ENCODE measurements around the gene TTBK2.
"Not testable (repeated sequence)": the region's sequence is repeated elsewhere in the genome, so short reads cannot be mapped to it uniquely, and the experiment has no call there.

The TTBK2 gene

DNA sequence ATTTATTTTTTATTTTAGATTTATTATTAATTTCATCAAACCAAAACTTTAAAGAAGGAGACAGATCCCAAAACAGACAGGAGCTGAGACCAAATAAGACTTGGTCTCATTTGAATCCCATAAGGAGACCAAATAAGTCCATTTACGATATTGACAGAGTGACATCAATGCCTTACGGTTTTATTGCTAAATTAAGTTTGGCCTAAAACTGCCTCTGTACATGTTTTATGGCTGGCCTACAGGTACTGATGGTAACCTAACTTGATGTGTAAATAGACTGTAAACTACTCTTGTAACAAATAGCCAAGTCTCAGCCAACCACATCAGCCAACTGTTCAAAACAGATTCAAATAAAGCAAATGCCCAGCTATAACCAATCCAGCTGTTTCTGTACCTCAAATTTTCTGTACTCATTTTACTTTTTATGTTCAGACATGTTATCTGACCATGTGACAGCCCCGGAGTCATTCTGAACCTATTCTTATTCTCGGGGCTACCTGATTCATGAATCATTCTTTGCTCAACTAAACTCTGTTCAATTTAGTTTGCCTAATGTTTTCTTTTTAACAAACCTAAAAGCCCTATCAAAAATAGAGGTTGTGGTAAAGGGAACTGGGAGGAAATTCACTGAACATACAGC, 94.2 kb downstream of the TTBK2 start:
- DNase-seq (ENCODE audit: low read depth): no peak

DNA sequence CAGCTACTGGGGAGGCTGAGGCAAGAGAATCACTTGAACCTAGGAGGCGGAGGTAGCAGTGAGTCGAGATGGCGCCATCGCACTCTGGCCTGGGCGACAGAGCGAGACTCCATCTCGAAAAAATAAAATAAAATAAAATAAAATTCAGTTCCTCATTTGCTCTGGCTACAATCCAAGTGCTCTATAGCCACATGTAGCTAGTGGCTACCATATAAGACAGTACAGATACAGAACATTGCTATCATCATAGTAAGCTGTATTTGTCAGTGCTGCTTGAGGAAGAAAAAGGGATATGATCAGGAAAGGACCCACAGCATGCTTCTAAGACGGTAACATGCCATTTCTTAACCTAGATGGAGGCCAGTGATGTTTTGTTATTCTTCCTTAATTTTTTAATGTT, 95.0 kb downstream of the TTBK2 start:
- no peak for DNase-seq (ENCODE audit: low read depth)

DNA sequence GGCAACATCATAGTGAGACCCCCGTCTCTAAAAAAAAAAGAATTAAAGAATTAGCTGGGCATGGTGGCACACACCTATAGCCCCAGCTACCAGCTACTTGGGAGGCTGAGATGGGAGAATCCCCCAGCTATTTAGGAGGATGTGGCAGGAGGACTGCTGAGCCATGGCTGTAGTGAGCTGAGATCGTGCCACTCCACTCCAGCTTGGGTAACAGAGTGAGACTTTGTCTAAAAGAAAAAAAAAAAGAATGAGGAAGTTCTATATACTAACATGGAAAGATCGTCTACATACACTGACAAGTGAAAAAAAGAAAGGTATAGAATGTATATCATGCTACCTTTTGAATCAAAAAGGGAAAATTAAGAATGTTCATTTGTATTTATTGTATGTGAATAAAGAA, 99.8 kb downstream of the TTBK2 start:
- DNase-seq (ENCODE audit: low read depth): no peak

DNA sequence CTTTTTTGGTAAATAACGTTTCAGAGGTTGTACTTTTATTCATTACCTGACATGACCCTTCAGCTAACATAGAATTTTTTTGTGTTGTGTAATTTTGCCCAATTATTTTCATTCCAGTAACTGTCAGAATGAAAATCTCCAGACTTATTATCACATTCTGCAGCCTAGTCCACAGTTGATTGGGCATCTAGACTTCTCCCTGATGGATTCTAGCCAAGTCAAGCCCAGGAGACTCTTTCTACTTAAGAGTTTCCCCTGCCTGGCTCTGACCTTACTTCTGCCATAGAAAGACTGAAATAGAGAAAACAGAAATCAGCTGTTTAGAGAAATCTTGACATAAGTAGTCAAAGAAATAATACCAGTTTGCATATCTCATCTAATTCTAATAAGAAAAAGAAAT, 100.8 kb downstream of the TTBK2 start:
- no peak for DNase-seq (ENCODE audit: low read depth)

DNA sequence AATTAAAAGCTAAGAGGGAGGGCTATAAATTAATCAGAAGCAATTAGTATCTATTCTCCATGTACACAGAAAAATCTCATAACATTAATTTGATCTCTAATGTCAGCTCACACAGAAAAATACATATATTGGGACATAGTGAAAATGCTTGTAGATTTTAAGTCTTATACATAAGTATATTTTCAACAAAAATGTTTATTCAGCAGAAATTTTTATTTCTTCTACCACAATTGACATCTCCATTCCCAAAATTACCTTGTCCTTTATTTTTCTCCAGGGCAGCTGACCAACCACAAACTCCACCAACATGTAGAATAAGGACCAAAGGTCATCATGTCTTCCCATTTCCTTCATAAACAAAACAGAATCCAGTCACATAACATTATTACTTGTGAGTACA, 109.1 kb downstream of the TTBK2 start:
- DNase-seq (ENCODE audit: low read depth): no peak

DNA sequence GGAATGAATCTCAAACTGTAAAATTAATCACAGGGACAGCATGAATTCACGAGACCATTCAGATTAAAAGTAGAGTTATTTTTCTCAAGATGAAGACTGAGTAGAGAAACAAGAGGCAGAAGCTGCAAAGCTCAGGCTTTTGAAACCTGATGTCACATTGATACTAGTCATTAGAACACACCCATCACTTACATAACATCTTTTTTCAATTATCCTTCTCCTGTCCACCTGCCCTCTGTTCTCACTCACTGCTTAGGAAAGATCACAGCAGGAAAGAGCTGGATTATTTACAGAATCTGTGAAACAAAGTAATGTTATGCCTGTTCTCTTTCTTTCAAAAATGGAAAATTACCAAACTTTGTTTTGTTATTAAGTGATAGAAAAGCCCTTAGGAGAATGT, 111.7 kb downstream of the TTBK2 start:
- DNase-seq (ENCODE audit: low read depth): no peak

DNA sequence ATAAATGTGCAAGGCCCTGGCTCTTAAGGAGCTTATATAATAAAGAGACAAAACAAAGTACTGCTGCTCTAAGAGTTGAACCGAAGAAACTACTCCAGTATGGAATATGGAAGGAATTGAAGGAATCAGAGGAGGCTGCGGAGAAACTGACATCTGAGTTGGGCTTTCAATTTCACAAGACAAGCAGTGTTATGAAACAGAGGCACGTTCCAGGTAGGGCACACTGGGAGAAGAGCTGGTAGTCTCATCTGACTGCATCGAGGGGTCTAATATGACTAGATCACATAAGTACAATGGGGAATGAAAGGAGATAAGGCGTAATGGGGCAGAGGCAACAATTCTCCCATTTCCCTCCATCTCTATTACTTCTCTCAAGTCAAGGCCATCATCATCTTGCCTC, 115.3 kb downstream of the TTBK2 start:
- no peak for DNase-seq (ENCODE audit: low read depth)

DNA sequence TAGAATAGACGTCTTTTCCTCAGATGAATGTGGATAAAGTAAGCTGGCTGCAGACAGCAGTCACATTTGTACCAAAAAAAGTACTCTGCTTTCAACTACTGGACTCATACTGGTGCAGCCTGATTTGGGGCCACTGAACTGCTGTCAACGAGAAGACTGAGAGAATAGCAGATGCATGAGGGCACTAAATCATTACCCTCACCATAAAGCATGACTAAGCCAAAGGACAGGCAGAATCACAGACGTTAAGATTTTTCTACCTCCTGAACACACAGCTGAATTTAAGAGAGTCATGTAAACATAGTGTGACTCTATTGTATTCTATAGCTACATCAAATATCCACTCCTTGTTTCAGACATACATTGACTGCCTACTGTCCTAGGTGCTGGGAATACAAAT, 115.8 kb downstream of the TTBK2 start:
- no peak for DNase-seq (ENCODE audit: low read depth)

DNA sequence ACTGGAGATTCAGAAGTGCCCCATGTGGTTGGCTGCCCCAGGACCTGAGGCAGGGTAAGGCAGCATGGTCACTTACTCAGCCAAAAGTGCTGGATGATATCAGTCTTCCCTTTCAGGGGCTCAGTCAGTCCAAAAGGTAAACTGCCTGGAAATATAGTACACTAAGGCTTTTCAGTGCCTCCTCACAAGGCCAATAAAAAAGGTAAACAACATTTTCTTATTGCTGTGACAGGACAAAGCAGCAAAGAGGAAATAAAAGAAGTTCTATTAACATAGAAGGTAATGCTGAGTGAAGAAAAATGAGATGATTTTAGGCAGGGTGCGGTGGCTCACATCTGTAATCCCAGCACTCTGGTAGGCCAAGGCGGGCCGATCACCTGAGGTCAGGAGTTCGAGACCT, 117.1 kb downstream of the TTBK2 start:
- DNase-seq (ENCODE audit: low read depth): no peak

DNA sequence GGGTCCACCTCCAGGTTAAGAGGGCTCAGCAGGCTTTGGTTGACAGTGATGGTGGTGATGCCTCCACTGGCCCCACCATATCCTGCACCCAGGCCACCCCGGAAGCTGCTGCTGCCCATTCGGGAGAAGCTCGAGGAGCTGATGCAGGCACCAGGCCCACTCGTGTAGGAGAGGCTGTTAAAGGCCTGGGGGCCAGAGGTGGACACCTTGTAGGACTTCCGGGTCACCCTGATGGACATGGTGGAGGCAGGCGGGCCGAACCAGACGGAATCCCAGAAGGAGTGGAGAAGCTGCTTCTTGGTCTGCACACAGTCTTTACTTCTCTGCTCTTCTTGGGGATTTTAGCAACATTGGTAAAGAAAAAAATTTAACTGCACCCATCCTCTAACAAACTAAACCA, 118.4 kb downstream of the TTBK2 start:
- no peak for DNase-seq (ENCODE audit: low read depth)

DNA sequence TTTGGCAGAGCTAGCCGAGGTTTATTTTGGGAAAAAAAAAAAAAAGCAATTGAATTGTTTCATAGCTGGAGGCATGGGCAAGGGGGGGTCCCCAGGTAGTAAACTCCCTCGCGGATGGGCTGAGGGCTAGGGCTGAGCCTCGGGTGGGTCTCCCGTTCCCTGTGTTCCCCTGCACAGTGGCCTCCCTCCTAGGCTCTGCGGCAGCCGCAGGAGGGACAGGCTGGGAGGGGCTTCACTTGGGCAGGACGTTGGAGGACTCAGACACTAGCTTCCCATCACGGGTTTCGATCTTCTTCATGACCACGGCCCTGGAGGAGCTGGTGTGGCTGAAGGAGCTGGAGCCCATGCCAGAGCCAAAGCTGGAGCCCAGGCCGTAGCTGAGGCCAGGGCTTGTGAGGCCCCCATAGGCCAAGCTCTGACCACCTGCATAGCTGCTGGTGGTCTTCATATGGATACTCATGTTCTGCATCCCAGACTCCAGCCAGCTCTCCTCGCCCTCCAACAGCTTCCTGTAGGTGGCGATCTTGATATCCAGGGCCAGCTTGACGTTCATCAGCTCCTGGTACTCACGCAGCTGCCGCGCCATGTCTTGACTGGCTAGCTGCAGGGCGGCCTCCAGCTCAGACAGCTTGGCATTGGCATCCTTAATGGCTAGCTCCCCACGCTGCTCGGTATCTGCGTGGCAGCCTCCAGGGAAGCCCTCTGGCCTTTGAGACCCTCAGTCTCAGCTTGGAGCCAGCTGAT, 119.7 kb downstream of the TTBK2 start:
- DNase-seq (ENCODE audit: low read depth): no peak

DNA sequence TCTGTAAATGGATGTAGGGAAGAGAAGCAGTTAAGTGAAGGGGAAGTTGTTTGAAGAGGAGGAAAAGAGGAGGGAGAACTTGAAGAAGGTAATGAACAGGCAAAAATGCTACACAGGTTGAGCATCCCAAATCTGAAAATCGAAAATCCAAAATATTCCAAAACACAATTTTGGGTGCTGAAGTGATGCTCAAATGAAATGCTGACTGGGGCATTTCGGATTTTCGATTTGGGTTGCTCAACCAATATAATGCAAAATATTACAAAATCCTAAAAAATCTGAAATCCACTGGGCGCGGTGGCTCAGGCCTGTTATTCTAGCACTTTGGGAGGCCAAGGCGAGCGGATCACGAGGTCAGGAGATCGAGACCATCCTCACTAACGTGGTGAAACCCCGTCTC, 121.8 kb downstream of the TTBK2 start:
- DNase-seq (ENCODE audit: low read depth): no peak

DNA sequence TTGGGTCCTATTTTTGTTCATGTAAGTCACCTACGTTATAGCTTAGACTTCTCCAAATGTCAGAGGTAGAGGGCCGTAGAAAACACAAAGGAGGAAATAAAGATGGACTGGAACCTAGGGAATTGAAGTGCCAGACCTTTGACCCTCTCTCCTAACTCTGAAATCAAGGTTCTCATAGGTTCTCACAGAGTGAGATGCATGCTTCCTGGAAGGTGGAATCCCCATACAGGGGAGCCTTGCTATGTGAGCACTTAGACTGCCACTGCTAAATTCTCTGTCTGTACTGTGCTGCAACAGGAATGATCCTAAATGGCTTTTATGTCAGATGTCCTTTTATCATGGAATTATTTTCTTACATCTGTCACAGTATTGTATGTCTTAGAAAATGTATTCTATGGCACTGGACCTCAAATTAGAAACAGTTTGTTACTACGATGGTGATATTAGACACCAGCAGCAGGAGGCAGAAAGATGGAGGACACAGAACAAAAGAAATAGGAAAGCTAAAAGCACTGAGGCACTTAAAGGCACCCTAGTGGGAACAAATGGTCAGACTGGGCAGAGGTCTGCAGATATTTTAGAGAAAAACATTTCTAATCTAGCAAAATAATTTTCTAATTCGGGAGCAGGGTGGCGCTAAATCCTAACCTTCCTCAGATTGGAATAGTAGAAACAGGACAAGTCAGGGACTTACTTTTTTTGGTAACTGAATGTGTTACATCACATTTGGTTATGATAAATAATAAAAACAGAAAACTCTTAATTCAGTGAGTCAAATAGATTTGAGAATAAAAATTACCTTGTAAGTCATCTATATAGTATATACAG, 123.4 kb downstream of the TTBK2 start:
- DNase-seq (ENCODE audit: low read depth): no peak

DNA sequence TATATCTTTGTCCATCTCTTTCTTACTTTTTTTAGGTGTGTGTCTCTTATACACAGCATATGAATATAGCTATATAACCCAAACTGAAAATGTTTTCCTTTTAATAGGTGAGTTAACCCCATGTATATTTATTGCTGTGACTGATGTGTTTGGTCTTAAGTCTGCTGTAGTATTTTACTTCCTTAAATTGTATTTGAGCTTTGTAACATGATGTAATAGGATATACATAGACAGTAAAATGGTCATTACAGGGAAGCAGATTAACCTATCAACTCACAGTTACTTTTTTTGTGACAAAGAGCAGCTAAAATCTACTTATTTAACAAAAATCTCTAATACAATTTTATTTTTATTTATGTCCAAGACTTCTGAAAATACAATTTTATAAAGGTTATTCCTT, 131.9 kb downstream of the TTBK2 start:
- DNase-seq (ENCODE audit: low read depth): no peak

DNA sequence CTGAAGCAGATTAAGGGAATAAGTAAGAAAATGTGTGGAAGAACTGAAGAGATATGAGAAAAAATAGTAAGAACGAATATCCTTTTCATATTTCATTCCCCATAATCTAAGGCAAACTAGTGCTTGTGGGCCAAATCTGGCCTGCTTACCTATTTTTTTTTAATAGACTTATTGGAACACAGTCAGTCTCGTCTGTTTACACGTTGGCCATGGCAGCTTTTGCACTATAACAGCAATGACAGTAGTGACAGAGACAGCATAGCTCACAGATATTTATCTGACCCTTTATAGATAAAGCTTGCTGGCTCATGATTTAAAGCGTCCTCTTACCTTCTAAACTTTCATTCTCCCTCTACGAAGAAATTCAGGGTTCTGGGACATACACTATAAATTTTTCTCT, 133.6 kb downstream of the TTBK2 start:
- no peak for DNase-seq (ENCODE audit: low read depth)

DNA sequence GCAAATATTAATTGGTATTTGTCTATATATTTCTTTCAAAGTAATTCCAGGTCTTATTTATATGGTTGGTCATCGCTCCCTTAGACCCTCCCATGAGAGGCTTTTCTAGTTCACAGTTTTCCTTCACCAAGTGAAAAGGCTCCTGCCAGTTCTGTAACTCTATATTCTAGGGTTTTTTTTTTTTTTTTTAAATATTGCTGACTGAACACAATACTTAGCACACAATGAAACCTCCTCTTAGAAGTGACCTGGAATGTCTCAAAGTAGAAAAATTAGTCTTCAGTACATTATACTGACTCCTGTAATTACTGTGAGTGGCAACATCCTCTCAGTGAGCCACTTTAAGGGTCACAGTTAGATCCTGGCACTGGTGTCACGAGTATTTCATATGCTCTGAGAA, 135.0 kb downstream of the TTBK2 start:
- DNase-seq (ENCODE audit: low read depth): no peak

DNA sequence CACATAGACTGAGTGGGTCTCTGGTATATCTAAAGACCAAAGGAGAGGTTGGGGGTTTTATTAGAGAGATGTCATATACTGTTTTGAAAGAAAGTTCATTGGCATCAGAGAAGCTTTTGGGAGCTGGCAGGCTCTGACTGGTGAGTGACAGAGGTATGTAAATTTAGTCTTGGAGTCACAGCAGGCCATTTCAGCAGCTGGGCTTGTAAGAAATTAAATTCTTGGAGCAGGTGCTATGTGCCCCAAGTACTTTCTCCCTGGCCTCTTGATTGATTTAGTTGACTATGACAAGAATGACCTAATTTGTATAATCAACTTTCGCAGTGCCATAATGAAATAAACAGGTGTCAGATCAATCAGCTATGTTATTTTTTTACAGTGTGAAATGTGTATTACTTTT, 135.9 kb downstream of the TTBK2 start:
- no peak for DNase-seq (ENCODE audit: low read depth)

DNA sequence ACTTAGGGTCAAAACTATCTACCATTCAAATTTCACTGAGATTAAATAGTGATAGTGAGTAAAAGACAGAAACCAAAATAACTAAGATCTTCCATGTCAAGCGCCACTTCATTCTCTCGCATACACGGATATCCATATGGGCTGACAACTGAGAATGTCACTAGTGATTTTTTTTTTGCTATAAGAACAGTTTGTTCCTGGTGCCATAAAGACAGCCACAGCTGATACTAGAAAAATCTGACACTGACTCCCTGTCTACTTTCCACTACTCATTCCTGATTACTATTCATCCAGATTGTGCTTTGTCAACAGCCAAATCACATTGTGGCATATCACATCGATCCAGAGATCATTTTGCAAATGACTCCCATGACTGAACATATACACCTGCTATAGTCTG, 137.9 kb downstream of the TTBK2 start:
- no peak for DNase-seq (ENCODE audit: low read depth)

DNA sequence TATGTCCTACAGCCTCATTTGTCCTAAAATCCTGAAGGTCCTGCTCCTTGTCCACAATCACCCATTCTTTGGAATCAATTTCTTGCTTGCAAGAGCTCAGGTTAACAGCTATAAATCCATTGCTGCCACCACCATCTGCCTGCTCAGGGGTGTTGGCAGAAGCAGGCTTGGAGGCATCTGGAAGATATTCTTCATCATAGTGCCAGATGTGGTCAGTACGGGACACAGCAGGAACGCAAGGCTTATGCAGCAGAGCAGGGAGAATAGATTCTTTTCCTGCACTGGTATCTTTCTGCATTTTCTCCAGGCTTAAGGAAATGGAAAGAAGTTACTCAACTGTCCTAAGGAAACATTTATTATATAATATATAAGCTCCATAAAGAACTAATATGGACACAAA, 145.2 kb downstream of the TTBK2 start:
- no peak for DNase-seq (ENCODE audit: low read depth)

DNA sequence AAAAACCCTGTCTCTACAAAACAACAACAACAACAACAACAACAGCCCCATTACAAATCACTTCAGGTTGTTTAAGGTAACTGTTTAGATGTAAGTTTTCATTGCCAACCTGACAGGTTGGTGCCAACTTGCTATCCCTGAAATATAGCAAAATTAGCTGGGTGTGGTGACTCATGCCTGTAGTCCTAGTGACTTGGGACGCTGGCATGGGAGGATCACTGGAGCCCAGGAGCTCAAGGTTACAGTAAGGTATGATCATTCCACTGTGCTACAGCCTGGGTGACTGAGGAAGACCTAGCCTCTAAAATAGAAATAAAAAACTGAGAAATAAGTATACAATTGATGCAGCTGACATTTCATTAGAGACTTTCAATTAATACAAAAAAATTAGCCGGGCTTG, 147.7 kb downstream of the TTBK2 start:
- no peak for DNase-seq (ENCODE audit: low read depth)

DNA sequence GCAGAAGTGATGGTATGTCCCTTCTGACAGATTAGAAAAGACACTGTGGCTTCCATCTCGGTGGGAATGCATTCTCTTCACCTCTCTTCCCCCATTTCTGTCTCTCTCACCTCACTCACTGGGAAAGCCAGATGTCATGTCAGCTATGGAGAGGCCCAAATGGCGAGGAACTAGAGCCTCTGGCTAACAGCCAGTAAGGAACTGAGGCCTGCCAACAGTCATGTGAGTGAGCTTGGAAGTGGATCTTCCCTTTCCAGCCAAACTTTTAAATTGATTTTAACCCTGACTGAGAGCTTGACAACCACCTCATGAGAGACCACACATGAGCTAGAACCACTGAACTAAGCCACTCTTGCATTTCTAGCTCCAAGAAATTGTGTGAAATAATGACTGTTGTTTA, 148.4 kb downstream of the TTBK2 start:
- no peak for DNase-seq (ENCODE audit: low read depth)

DNA sequence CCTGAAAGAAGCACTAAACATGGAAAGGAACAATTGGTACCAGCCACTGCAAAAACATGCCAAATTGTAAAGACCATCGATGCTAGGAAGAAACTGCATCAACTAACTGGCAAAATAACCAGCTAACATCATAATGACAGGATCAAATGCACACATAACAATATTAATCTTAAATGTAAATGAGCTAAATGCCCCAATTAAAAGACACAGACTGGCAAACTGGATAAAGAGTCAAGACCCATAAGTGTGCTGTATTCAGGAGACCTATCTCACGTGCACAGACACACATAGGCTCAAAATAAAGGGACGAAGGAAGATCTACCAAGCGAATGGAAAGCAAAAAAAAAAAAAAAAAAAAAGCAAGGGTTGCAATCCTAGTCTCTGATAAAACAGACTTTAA, 154.5 kb downstream of the TTBK2 start:
- DNase-seq (ENCODE audit: low read depth): not testable (repeated sequence)

DNA sequence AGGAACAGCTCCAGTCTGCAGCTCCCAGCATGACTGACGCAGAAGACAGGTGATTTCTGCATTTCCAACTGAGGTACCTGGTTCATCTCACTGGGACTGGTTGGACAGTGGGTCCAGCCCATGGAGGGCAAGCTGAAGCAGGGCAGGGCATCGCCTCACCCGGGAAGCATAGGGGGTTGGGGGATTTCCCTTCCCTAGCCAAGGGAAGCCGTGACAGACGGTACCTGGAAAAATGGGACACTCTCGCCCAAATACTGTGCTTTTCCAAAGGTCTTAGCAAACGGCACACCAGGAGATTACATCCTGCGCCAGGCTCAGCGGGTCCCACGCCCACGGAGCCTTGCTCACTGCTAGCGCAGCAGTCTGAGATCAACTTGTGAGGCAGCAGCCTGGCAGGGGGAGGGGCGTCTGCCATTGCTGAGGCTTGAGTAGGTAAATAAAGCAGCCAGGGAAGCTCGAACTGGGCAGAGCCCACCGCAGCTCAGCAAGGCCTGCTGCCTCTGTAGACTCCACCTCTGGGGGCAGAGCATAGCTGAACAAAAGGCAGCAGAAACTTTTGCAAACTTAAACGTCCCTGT, 156.3 kb downstream of the TTBK2 start:
- DNase-seq (ENCODE audit: low read depth): not testable (repeated sequence)
